Stimulated activated CD4-positive, alpha-beta T cell treated with anti-CD3 and anti-CD28 coated beads, Interleukin-4, amount 100 ng/mL, for 24 hours (primary cell): ENCODE data around the gene TGFBR3L.
A peak's percentile ranks its signal among the peaks of the same experiment; 100 is the strongest.
"Not testable (repeated sequence)": the region's sequence is repeated elsewhere in the genome, so short reads cannot be mapped to it uniquely, and the experiment has no call there.

ENCODE experiments used
- DNase-seq: peaks from one replicate; pipeline ENCODE4 v3.0.0-alpha.2; 2020

Gene TGFBR3L

DNA sequence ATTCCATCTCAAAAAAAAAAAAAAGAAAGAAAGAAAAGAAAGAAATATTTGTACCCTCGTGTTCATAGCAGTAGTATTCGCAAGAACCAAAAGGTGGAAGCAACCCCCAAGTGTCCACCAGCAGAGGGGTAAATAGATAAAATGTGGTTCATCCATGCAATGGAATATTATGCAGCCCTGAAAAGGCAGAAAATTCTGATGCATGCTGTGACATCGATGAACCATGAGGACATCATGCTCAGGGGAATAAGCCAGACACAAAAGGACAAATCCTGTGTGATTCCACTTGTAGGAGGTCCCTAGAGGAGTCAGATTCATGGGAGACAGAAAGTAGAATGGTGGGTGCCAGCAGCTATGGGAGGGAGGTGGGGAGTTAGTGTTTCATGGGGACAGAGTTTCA is 32.7 kb upstream of the TGFBR3L start:
- DNase-seq, result no peak

DNA sequence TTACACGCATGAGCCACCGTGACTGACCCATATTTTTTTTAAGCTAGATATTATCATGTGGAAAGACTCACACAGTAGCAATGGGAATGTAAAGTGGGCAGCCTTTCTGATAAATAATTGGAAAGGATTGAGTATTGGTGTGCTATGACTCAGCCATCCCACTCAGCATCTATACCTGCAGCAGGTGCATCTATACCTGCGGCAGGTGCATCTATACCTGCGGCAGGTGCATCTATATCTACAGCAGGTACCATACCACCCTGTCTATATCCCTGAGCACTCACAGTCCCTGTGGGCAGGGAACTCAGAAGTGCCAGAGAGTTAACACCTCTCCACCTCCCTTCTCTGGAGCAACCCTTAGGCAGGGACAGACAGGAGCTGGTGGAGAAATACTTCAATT is 31.5 kb upstream of the TGFBR3L start:
- DNase-seq, result no peak

DNA sequence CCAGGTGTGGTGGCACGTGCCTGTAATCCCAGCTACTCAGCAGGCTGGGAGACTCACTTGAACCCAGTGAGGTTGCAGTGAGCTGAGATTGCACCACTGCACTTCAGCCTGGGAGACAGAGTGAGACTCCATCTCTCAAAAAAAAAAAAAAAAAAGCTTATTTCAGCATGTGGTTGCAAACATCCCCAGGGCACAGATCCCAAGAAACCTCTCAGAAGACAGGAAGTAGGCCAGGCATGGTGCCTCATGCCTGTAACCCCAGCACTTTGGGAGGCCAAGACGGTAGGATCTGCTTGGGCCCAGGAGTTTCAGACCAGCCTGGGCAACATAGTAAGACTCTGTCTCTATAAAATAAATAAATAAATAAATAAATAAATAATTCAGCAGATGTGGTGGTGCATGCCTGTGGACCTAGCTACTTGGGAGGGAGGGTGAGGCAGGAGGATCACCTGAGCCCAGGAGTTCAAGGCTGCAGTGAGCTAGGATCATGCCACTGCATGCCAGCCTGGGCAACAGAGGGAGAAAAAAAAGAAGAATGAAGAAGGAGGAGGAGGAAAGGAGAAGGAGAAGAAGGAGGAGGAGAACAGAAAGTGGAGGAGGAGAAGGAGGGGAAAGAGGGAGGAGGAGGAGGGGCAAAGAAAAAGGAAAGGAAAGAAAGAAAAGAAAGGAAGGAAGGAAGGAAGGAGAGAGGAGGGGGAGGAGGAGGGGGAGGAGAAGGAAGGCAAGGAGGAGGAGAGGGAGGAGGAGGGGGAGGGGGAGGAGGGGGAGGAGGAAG is 30.6 kb upstream of the TGFBR3L start:
- DNase-seq, result no peak

DNA sequence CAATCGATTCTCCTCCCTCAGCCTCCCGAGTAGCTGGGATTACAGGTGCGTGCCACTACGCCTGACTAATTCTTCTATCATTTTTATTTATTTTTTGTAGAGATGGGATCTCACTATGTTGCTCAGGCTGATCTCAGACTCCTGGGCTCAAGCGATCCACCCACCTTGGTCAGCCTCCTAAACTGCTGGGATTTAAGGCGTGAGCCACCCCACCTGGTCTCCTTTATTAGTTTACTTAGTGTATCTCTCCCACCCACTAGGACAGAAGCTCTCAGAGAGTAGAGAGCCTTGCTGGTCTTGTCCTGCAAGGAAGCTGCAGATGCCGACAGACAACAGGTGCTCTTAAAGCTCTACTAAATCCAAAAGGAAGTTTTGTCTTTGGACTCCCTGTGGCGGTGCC is 28.8 kb upstream of the TGFBR3L start:
- DNase-seq, result no peak

DNA sequence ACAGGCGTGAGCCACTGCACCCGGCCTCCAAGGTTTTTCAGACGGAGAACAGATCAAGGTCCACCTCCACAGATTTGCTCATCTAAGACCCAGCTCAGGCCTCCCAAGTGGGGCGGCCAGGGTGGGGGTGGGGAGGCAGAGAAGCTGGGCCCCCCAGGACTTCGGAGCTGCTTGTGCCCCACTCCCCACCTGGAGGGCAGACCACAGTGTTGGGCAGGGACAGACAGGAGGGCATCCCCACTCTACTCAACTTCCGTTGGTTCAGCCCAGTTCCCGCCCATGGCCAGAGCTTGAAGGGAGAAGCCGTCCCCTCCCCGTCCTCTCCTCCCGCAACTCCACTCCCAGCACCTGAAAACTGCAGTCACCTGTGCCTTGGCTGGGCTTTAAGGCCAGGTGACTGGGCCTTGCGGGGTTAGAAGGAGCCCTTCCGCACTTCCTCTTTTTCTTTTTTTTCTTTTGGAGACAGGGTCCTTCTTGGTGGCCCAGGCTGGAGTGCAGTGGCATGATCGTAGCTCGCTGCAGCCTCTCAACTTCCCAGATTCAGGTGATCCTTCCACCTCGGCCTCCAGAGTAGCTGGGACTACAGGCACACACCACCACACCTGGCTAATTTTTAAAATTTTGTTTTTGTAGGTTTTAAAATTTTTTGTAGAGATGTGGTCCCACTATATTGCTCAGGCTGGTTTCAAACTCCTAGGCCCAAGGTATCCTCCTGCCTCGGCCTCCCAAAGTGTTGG is 27.1 kb upstream of the TGFBR3L start:
- no peak for DNase-seq

DNA sequence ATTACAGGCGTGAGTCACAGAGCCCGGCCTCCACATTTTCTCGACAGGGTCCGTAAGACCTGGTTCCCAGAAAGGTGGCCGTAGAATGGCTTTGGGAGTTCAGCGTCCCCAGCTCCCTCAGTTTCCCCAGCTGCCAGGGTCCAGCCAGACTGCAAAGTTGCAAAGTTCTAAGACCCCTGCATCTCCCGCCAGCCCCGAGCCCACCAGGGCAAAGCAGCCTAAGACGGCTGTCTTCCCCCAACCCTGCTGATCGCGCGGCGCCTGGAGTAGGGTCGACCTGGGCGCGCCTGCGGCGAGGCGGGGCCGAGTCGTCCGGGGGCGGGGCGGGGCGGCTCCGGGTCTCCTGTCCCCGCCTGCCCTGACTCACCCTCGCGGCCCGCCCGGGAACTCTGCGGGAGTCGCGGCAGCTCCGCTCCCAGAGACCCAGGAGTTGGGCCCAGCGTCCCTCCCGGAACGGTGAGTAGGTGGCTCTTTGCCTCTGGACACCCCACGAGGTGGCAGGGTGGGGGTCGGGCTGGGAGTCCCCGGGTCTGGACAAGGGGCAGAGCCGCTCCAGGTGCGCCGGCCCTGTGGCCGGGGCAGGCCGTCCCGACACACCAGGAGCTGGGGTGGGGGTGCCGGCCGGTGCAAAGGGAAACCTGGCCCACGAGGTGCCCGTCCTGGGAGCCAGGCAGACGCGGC is 26.3 kb upstream of the TGFBR3L start, which contains the start of gene LRRC8E:
TSS of gene LRRC8E (plus strand) at position 366 of the 681 bp plus-strand sequence. CDS start 7,094 bp downstream, outside the sequence.
- DNase-seq, result peak; percentile 41

DNA sequence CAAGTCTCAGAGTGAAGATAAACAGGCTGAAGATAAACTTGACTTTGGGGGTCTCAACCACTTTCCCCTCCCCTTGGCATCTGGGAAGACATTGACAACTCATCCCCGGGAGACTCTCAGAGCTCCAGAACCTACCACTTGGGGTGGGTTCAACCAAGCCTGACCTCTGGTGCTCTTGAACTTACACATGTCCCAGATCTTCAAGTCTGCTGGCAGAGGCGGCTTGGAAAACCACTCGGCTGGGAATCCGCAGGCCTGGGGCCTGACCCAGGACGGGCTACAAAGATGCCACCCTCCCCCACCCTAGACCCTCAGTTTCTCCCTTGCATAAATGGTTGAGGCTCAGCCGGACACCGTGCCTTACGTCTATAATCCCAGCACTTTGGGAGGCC is 25.8 kb upstream of the TGFBR3L start:
- no peak for DNase-seq

DNA sequence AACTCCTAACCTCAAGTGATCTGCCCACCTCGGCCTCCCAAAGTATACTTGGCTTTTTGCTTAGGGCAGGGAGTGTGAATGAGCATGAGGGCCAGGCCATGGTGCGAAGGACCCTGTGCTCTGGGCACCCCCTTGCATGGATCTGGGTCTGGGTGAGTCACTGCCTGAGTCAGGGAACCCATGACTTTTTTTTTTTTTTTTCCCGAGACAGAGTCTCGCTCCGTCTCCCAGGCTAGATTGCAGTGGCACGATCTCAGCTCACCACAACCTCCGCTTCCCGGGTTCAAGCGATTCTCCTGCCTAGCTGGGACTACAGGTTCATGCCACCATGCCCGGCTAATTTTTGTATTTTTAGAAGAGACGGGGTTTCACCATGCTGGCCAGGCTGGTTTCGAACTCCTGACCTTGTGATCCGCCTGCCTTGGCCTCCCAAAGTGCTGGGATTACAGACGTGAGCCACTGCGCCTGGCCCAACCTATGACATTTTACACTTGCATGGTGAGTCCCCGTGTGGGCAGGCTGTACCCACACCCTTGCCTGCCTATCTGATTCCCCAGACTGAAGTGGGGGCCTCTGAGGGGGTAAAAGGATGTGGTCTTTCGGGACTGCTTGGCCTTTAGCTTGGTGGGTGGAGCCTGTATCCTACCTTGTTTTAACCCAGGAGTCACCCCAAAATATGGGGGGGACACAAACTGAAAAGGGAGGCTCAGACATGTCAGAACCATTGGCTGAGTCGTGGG is 21.1 kb upstream of the TGFBR3L start:
- not testable (repeated sequence) for DNase-seq

DNA sequence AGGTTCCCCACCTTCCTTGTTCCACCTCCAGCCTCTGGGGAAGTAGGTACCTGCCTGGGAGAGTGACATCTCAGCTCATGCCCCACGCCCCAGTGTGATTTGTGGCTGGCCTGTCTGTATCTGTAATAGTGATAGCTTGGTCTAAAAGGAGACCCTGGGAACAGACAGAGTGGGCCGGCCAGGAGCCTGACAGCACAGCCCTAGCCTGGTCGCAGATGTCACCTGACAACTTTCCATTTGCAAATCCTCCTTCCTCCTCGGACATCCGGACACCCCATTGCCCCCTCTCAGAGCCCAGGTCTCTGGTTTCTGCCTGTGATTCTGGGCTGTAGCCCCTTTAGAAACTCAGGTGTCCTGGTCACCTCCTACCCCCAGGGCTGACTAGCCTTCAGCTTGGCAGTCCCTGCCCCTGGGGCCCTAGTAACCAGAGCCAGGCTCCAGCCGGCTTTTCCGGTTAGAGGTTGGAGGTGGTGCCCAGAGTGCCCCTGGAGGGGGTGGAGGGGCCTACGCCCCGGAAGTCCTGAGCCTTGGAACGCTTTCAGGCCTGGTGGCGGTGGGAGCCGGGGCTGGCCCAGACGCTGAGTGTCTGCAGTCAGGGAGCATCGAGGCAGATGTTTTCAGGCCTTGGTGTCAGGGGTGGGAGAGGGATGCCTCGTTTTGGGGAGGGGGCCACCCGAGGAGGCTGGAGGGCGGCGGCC is 19.9 kb upstream of the TGFBR3L start:
- DNase-seq, result no peak

DNA sequence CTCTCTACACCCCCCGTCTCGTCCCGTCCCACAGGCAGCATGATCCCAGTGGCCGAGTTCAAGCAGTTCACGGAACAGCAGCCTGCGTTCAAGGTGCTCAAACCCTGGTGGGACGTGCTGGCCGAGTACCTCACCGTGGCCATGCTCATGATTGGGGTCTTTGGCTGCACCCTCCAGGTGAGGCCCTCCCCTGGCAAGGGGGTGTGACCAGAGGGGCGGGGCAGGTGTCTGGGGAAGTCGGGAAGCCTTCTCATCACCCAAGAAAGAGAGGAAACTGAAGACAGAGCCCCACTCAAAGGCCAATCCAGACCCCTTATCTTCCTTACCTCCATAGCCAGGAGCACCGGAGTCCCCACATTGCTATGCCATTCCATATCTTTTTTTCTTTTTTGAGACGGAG is 19.1 kb upstream of the TGFBR3L start:
- DNase-seq, result no peak

DNA sequence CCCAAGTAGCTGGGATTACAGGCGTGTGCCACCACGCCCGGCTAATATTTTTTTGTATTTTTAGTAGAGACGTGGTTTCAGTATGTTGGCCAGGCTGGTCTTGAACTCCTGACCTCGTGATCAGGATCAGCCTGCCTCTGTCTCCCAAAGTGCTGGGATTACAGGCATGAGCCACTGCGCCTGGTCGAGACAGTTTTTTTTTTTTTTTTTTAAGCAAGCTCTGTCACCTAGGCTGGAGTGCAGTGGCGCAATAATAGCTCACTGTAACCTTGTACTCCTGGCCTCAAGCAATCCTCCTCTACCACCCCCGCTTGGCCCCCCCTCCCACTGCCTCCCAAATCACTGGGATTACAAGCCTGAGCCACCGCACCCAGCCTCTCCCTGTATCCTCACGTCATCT is 17.3 kb upstream of the TGFBR3L start:
- no peak for DNase-seq

DNA sequence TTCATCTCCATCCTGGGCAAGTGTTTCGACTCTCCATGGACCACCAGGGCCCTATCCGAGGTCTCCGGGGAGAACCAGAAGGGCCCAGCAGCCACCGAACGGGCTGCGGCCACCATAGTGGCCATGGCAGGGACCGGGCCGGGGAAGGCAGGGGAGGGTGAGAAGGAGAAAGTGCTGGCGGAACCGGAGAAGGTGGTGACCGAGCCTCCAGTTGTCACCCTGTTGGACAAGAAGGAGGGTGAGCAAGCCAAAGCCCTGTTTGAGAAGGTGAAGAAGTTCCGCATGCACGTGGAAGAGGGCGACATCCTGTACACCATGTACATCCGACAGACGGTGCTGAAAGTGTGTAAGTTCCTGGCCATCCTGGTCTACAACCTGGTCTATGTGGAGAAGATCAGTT is 15.7 kb upstream of the TGFBR3L start:
- no peak for DNase-seq

DNA sequence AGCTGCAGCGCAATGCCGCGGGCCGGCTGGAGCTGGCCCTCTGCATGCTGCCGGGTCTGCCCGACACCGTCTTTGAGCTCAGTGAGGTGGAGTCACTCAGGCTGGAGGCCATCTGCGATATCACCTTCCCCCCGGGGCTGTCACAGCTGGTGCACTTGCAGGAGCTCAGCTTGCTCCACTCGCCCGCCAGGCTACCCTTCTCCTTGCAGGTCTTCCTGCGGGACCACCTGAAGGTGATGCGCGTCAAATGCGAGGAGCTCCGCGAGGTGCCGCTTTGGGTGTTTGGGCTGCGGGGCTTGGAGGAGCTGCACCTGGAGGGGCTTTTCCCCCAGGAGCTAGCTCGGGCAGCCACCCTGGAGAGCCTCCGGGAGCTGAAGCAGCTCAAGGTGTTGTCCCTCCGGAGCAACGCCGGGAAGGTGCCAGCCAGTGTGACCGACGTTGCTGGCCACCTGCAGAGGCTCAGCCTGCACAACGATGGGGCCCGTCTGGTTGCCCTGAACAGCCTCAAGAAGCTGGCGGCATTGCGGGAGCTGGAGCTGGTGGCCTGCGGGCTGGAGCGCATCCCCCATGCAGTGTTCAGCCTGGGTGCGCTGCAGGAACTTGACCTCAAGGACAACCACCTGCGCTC is 14.8 kb upstream of the TGFBR3L start:
- DNase-seq, result no peak

DNA sequence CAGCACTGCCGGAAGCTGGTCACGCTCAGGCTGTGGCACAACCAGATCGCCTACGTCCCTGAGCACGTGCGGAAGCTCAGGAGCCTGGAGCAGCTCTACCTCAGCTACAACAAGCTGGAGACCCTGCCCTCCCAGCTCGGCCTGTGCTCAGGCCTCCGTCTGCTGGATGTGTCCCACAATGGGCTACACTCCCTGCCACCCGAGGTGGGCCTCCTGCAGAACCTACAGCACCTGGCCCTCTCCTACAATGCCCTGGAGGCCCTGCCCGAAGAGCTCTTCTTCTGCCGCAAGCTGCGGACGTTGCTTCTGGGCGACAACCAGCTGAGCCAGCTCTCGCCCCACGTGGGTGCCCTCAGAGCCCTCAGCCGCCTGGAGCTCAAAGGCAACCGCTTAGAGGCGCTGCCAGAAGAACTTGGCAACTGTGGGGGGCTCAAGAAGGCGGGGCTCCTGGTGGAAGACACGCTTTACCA is 14.2 kb upstream of the TGFBR3L start:
- DNase-seq, result no peak

DNA sequence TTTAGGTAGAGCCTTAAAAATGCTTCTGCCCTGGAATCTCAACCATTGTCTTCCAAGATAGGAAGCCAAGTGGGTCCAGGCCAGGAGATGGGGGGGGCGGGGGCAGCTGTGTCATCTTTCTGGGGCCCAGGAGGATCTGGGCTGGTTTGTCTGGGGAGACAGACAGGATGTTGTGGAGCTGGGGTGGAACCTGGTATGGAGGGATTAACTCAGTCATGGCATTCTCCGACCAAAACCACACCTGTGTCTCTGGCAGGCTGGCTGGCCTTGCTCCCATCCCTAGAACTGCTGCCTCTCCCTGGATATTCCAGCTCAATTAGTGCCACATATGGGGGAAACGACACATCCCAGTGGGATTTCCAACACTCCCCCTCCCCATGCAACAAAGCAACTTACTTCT is 13.7 kb upstream of the TGFBR3L start:
- no peak for DNase-seq

DNA sequence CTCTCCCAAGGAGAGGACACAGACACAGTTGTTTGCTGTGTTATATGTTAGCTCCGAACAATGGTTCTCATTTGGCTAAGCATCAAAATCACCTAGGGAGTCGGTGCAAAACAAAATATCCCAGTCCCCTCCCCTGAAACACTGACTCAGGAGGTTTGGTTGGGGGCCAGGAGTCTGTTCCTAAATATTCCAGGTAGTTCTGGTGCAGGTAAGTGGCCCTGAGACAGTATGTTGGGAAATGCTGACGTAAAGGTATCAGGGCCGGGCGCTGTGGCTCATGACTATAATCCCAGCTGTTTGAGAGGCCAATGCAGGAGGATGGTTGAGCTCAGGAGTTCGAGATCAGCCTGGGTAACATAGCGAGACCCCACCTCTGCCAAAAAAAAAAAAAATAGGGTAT is 13.3 kb upstream of the TGFBR3L start:
- DNase-seq, result no peak

DNA sequence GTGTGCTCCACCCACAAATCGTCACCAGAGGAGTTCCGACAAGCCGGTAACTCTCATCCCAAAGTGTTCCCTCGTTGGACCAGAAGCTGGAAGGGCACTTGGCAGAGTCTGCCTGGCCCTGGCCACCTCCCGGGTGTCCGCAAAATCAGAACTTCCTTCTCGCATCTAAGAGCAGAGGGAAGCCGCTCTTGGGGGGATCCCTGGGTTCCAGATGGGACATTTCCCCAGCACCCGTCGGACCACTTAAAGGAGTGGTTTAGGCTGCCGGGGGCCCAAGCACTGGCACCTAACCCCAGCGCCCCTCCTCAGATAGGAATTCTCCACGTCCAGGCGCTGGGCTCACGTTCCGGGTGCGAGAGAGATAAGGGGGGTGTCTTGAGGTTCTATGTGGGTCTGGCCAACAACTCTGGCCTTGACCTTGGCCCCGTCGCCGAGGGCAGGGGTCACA is 11.8 kb upstream of the TGFBR3L start:
- no peak for DNase-seq

DNA sequence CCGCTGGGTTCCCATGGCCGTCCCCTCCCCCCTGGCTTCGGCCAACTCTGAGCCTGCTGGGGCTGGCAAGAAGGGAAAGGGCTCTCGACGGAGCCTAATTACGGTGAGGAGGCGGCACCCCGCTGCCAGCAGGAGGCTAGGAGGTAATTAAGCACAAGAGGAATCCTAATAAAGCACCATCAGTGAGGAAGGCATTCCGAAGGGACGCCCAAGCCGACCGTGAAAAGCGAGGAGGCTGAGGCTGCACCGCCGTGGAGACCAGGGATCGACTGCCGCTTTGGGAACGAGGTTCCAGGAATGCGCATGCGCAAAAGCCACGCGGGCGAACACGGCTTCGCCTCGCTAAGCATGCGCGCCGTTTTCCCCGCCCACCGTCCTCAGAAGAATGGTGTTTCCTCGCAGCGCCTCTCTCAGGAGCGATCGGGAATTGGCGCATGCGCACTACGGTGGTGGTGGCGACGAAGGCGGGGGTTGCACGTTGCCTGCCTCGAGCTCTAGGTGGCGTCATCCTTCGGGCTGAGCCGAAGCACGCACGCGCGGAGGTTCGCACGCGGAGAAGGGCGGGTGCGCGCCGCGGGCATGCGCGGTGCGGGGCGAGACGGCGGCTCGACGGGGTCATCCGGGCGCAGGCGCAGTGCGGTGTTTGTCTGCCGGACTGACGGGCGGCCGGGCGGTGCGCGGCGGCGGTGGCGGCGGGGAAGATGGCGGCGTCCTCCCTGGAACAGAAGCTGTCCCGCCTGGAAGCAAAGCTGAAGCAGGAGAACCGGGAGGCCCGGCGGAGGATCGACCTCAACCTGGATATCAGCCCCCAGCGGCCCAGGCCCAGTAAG is 11.2 kb upstream of the TGFBR3L start, which contains the start of gene MAP2K7:
TSS of gene MAP2K7 (plus strand) at position 634 of the 830 bp plus-strand sequence. CDS start at position 702, 68 bp downstream.
- peak; percentile 100 for DNase-seq

DNA sequence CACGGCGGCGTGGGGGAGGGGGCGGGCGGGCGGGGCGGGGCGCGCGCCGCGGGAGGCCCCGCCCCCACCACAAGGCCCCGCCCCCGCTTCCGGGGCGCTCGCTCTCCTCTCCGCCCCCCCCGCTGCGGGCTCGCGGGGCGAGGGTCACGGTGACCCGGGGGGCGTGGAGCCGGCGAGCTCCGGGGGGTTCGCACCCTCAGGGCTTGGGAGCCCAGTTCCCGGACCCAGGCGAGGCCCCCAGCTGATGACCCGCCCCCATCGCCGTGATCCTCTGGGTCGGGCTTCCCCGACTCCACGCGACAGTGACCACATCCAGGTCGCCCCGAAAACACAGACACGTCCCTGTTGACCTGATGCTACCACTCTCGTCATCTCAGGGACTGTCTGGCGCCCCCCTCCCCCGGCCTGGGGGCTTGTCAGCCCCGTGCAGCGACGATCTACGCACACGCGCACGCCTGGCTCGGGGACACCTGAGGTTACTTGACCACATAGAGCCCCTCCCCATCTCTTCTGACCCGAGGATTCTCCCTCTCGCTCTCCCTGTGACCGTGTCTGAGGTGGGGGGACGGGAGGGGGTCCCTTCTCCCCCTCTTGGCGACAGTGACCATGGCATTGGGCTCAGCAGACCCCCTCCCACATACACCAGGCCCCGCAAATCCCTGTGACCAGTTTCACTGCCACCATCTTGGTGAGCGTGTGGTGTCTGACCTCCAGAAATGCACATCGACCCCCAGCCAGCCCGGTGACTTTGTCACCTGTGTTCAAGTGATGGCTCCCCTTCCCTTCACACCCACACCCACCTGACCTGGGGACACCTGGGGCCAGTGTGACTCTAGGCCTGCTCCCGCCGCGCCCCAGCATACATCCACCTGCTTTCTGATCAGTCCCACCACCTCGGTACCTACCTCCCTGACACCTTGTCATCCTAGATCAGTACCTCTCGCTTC is 10.3 kb upstream of the TGFBR3L start:
- peak; percentile 55 for DNase-seq
